ENCODE results near the gene SND1. TPM values are rescaled to one million over a fixed set of nuclear protein-coding genes. Genes with fewer than 3 reads are reported as not detected.

The SND1 gene
- total and polyA plus RNA-seq, 10 of the 15 experiments (the other 5 are each of a cell fraction or from before 2014, with no cell fraction given) = 52.4 to 270 (median 146) TPM

- TF ChIP-seq GABPA (IDR thresholded peaks at IDR 0.05; ENCODE audit: low read depth) (no peak), MTA2 (IDR thresholded peaks at IDR 0.05; ENCODE audit: low read depth) (no peak), CBFB (IDR thresholded peaks at IDR 0.05; ENCODE audit: low read depth) (no peak), YY1 (IDR thresholded peaks at IDR 0.05; ENCODE audit: low read depth, low read length) (no peak), MEF2B (IDR thresholded peaks at IDR 0.05; ENCODE audit: partially characterized antibody, poor library complexity, severe bottlenecking) (no peak), ZBTB4 (CRISPR knock-in tag; IDR thresholded peaks at IDR 0.05) (no peak), EGR1 (IDR thresholded peaks at IDR 0.05; ENCODE audit: borderline replicate concordance in 1 of 2, low read depth in 2 of 2, low read length in 2 of 2) (no peak)
Measured at GRCh38 chr7:128025380-128025779, 373.4 kb downstream of the SND1 start (continued).

GRCh38 chr7:128025819-128026218 lies 373.8 kb downstream of the SND1 start:
- FAIRE-seq (no peak), ATAC-seq (no peak), DNase-seq (ENCODE audit: low read depth, low spot score) (no peak)
- no peaks in the 10 kb centered on the region for H3K27me3 ChIP-seq (replicated peaks in 1 of 2; ENCODE audit: control insufficient read depth in 2 of 2, insufficient read depth in 2 of 2, low read length in 1 of 2)
- RAD21 ChIA-PET (ENCODE audit: unreplicated experiment) = no interaction called here
- no peak overlapping the region for H3K9ac ChIP-seq (ENCODE audit: control insufficient read depth, insufficient read depth, low read length)
- no peak overlapping the region for H3K4me3 ChIP-seq
- peaks cover 11 to 23% of the 10 kb centered on the region in 2 experiments for H3K36me3 ChIP-seq (ENCODE audit: control insufficient read depth in 2 of 2, insufficient read depth in 2 of 2, low read length in 1 of 2)
- no peak overlapping the region for H3K4me2 ChIP-seq (ENCODE audit: control insufficient read depth, insufficient read depth)
- H3K9me3 ChIP-seq (replicated peaks; ENCODE audit: control insufficient read depth, insufficient read depth, low read length) = no peaks in the 10 kb centered on the region; the same call in 2 of the 3 replicates
- SMC1A ChIA-PET (ENCODE audit: uncharacterized antibody, unreplicated experiment) = no interaction called here
- H2AFZ ChIP-seq (ENCODE audit: control insufficient read depth, low read depth, low read length) = no peak overlapping the region
- no peak for TF ChIP-seq TBL1XR1 (IDR thresholded peaks at IDR 0.05; ENCODE audit: low read depth, low read length)
- TF ChIP-seq ZNF687 (IDR thresholded peaks at IDR 0.05) = no peak
- intact Hi-C loops (cut with micrococcal nuclease; ENCODE audit: unreplicated experiment) (no loop called here), in situ Hi-C loops (cut with MboI) (no loop called here)
- H4K20me1 ChIP-seq (ENCODE audit: control insufficient read depth, insufficient read depth) = peaks cover 10% of the 10 kb centered on the region; the same call in 1 of the 2 replicates
- no peaks in the 10 kb centered on the region; the same call in 1 of the 2 replicates for H3K79me2 ChIP-seq (ENCODE audit: control insufficient read depth, insufficient read depth, low read length)
- H3K4me1 ChIP-seq (ENCODE audit: control insufficient read depth, insufficient read depth, low read length) = peaks cover 4% of the 10 kb centered on the region; the same call in 1 of the 2 replicates
- H3K27ac ChIP-seq (ENCODE audit: control insufficient read depth, insufficient read depth) = no peak overlapping the region
- CTCF ChIA-PET = interaction anchor here (0.6 to 0.8 kb wide), 3 partner anchors 110 to 715 kb away, joined by 3 to 4 read pairs (median 3); no protein-coding TSS in a partner anchor
- 97% methylated on average over 2 of the region's 2 CpGs for WGBS (ENCODE audit: insufficient coverage, insufficient replicate concordance, low lambda C conversion rate, missing lambda C conversion rate)
- POLR2A ChIA-PET = no interaction called here
- no TSS peak for BruUV-seq (replicated peaks)

Data from GM12878 (cell line).